HEK293T (cell line): Measurements from ENCODE around the gene LRMDA.

Experiments used
- ARNT ChIP-seq: fragments of 450-650 bp; IDR thresholded peaks from 2 replicates; pipeline ENCODE4 v1.6.1; 2017; ENCODE audit warnings: mild to moderate bottlenecking
- BHLHE40 ChIP-seq: fragments of 450-650 bp; IDR thresholded peaks from 2 replicates; pipeline ENCODE4 v1.6.1; 2016; ENCODE audit warnings: mild to moderate bottlenecking, moderate library complexity, borderline replicate concordance
- CTBP1 ChIP-seq: fragments of 450-650 bp; IDR thresholded peaks from 2 replicates; pipeline ENCODE4 v1.6.1; 2016; ENCODE audit warnings: borderline replicate concordance
- FOXK2 ChIP-seq: fragments of 450-650 bp; IDR thresholded peaks from 2 replicates; pipeline ENCODE4 v1.6.1; 2016; ENCODE audit warnings: mild to moderate bottlenecking
- FOXM1 ChIP-seq: fragments of 450-650 bp; IDR thresholded peaks from 2 replicates; pipeline ENCODE4 v1.6.1; 2017; ENCODE audit warnings: mild to moderate bottlenecking, borderline replicate concordance
- HDGF ChIP-seq: fragments of 450-650 bp; IDR thresholded peaks from 2 replicates; pipeline ENCODE4 v1.6.1; 2017; ENCODE audit warnings: antibody characterized with exemption, borderline replicate concordance
- NFRKB ChIP-seq: fragments of 450-650 bp; IDR thresholded peaks from 2 replicates; pipeline ENCODE4 v1.6.1; 2016; ENCODE audit warnings: mild to moderate bottlenecking, moderate library complexity
- SP1 ChIP-seq: fragments of 450-650 bp; IDR thresholded peaks from 2 replicates; pipeline ENCODE4 v1.6.1; 2017
- SUZ12 ChIP-seq: fragments of 450-650 bp; IDR thresholded peaks from 2 replicates; pipeline ENCODE4 v1.6.1; 2016; ENCODE audit warnings: mild to moderate bottlenecking
- ZNF384 ChIP-seq: fragments of 450-650 bp; IDR thresholded peaks from 2 replicates; pipeline ENCODE4 v1.6.1; 2016
- TF ChIP-seq, protein P1 (sequence below): fragments of 450-650 bp; IDR thresholded peaks from 2 replicates; pipeline ENCODE4 v1.6.1; 2016

DNA sequence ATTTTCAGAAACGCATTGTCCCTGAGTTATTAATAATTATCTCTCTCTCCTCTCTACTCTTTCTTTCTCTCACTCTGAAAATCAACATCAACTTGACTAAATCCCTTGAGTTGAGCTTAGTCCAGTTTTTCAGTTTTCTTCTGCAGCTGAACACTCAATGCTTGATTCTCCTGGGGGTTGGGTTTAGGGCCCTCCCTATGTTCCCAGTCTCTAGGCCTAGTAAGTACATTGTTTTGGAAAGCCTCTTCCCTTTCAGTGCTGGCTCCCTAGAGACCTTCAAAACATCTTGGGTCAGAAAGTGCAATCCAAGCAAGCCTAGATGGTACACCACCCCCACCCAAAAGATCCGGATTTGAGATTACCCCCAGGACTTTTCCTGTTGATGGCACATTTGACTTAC, 488.5 kb downstream of the LRMDA start:
- TF ChIP-seq HDGF = no peak
- no peak for TF ChIP-seq SP1
- TF ChIP-seq ARNT = no peak
- no peak for TF ChIP-seq FOXM1
- TF ChIP-seq SUZ12 = no peak
- TF ChIP-seq, protein P1, sequence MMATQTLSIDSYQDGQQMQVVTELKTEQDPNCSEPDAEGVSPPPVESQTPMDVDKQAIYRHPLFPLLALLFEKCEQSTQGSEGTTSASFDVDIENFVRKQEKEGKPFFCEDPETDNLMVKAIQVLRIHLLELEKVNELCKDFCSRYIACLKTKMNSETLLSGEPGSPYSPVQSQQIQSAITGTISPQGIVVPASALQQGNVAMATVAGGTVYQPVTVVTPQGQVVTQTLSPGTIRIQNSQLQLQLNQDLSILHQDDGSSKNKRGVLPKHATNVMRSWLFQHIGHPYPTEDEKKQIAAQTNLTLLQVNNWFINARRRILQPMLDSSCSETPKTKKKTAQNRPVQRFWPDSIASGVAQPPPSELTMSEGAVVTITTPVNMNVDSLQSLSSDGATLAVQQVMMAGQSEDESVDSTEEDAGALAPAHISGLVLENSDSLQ = no peak
- TF ChIP-seq FOXK2 = no peak
- no peak for TF ChIP-seq NFRKB
- no peak for TF ChIP-seq CTBP1
- no peak for TF ChIP-seq ZNF384
- no peak for TF ChIP-seq BHLHE40
